HG03442 (cell line): ENCODE data around the gene PLAGL2.

Experiments
- ATAC-seq: cut with Tn5 transposase; IDR thresholded peaks from one replicate; pipeline ENCODE4 v1.9.1; 2021; ENCODE audit warnings: mild to moderate bottlenecking, moderate library complexity; ENCODE audit not compliant: unreplicated experiment

The PLAGL2 gene

GRCh38 chr20:32153771-32154170 is 53.8 kb downstream of the PLAGL2 start:
- ATAC-seq, result no peak

GRCh38 chr20:32153156-32153665 is 54.3 kb downstream of the PLAGL2 start:
- no peak for ATAC-seq

- no peak for ATAC-seq
These were observed 55.0 kb downstream of the PLAGL2 start for GRCh38 chr20:32152421-32153155.

- ATAC-seq, result no peak
These were observed 57.2 kb downstream of the PLAGL2 start for GRCh38 chr20:32150291-32150848.

- ATAC-seq, result no peak
These were observed 57.9 kb downstream of the PLAGL2 start for GRCh38 chr20:32149566-32150170.

GRCh38 chr20:32144898-32145662 is 62.5 kb downstream of the PLAGL2 start:
- ATAC-seq, result no peak

GRCh38 chr20:32142991-32143390 is 64.6 kb downstream of the PLAGL2 start:
- ATAC-seq, result no peak
